Panc1 (cell line): ENCODE data around the gene SMG1.
"Not testable (repeated sequence)": the region's sequence is repeated elsewhere in the genome, so short reads cannot be mapped to it uniquely, and the experiment has no call there.

Experiments used
- POLR2AphosphoS5 ChIP-seq: IDR thresholded peaks from 2 replicates; pipeline ENCODE4 v1.6.1; 2012; ENCODE audit warnings: mild to moderate bottlenecking, low read depth, low read length, moderate library complexity
- TCF7L2 ChIP-seq: IDR thresholded peaks from 2 replicates; pipeline ENCODE4 v1.6.1; 2011; ENCODE audit warnings: mild to moderate bottlenecking, low read depth, low read length, inconsistent platforms
- TF ChIP-seq, protein P1 (sequence below): fragments of 450-650 bp; IDR thresholded peaks from 2 replicates; pipeline ENCODE4 v1.5.1; 2017; ENCODE audit warnings: mild to moderate bottlenecking

- not testable (repeated sequence) for TF ChIP-seq POLR2AphosphoS5, TCF7L2
- TF ChIP-seq, protein P1, sequence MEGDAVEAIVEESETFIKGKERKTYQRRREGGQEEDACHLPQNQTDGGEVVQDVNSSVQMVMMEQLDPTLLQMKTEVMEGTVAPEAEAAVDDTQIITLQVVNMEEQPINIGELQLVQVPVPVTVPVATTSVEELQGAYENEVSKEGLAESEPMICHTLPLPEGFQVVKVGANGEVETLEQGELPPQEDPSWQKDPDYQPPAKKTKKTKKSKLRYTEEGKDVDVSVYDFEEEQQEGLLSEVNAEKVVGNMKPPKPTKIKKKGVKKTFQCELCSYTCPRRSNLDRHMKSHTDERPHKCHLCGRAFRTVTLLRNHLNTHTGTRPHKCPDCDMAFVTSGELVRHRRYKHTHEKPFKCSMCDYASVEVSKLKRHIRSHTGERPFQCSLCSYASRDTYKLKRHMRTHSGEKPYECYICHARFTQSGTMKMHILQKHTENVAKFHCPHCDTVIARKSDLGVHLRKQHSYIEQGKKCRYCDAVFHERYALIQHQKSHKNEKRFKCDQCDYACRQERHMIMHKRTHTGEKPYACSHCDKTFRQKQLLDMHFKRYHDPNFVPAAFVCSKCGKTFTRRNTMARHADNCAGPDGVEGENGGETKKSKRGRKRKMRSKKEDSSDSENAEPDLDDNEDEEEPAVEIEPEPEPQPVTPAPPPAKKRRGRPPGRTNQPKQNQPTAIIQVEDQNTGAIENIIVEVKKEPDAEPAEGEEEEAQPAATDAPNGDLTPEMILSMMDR = not testable (repeated sequence)
These were observed 24.2 kb downstream of the SMG1 start for GRCh38 chr16:18902044-18902443.
